ENCODE measurements around the gene ZDHHC7. TPM values are rescaled to one million over a fixed set of nuclear protein-coding genes. Genes with fewer than 3 reads are reported as not detected.

Gene ZDHHC7
- total RNA-seq, 1 donor from 2014 or later, result 59.2 TPM

DNA sequence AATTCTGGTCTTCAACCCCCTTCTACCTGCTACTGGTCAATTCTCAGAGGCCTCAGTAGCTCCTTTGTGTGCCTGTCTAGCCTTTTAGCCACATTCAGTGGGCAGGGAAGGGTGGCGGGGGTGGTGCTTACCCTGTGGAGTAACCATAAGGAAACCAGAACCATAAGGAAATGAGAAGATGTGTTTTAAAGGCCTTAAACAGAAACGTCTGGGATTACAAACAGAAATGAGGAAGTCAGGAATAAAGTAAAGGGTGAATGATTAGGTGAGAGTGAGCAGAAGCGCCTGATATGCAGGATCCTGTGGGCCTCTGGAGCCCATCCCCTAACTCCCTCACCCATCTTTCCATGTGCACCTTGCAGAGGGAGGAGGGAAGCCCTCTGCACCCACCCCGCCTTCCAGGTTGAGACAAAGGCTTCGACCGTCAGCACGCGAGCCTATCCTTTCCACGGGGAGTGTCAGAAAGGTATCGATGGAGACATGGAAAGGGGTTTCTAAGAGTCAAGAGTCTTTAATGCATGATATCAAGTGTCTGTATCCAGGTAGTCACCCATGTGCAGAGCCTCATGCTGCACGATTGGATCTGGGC, 36.6 kb upstream of the ZDHHC7 start:
- H3K36me3 Mint-ChIP-seq (ENCODE audit: low read depth, unreplicated experiment), result peaks cover 5% of the 10 kb centered on the region
- no peaks in the 10 kb centered on the region for H3K79me2 ChIP-seq (ENCODE audit: insufficient read depth, low read length)
- peaks cover 12% of the 10 kb centered on the region for H3K27me3 Mint-ChIP-seq (ENCODE audit: low read depth, unreplicated experiment)
- DNase-seq (ENCODE audit: low read depth) (no peak), FAIRE-seq (no peak)
- no peak overlapping the region for H3K4me3 ChIP-seq (ENCODE audit: insufficient read depth, low read depth, low read length)
- peaks cover 26% of the 10 kb centered on the region for H4K20me1 ChIP-seq (ENCODE audit: insufficient read depth, low read length)
- peaks cover 5% of the 10 kb centered on the region for H3K4me1 Mint-ChIP-seq (ENCODE audit: low read depth, unreplicated experiment)
- H3K36me3 ChIP-seq (ENCODE audit: insufficient read depth, low read length), result no peaks in the 10 kb centered on the region
- H3K4me1 ChIP-seq (ENCODE audit: insufficient read depth, low read length), result peaks cover 7% of the 10 kb centered on the region
- no peak overlapping the region for H3K27ac Mint-ChIP-seq (ENCODE audit: unreplicated experiment)
- H3K27ac ChIP-seq (ENCODE audit: low read depth, low read length), result no peak overlapping the region
- H3K9me3 ChIP-seq (ENCODE audit: insufficient read depth, low read depth, low read length), result no peaks in the 10 kb centered on the region
- no peak overlapping the region for H3K9ac ChIP-seq (ENCODE audit: low read length)
- H3K4me2 ChIP-seq (ENCODE audit: low read length), result no peak overlapping the region
- H3K9me3 Mint-ChIP-seq (ENCODE audit: unreplicated experiment), result peaks cover 2% of the 10 kb centered on the region
- no peak for TF ChIP-seq EZH2 (IDR thresholded peaks at IDR 0.05; ENCODE audit: insufficient read depth, low read length)
- TF ChIP-seq, protein P1, sequence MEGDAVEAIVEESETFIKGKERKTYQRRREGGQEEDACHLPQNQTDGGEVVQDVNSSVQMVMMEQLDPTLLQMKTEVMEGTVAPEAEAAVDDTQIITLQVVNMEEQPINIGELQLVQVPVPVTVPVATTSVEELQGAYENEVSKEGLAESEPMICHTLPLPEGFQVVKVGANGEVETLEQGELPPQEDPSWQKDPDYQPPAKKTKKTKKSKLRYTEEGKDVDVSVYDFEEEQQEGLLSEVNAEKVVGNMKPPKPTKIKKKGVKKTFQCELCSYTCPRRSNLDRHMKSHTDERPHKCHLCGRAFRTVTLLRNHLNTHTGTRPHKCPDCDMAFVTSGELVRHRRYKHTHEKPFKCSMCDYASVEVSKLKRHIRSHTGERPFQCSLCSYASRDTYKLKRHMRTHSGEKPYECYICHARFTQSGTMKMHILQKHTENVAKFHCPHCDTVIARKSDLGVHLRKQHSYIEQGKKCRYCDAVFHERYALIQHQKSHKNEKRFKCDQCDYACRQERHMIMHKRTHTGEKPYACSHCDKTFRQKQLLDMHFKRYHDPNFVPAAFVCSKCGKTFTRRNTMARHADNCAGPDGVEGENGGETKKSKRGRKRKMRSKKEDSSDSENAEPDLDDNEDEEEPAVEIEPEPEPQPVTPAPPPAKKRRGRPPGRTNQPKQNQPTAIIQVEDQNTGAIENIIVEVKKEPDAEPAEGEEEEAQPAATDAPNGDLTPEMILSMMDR (IDR thresholded peaks at IDR 0.05; ENCODE audit: insufficient read depth, low read depth, low read length), result no peak
- no peak overlapping the region for H3K4me3 Mint-ChIP-seq (ENCODE audit: unreplicated experiment)
- peaks cover 4% of the 10 kb centered on the region for H3K27me3 ChIP-seq (ENCODE audit: insufficient read depth, low read length)
- no peak overlapping the region for H2AFZ ChIP-seq (ENCODE audit: low read depth, low read length)

DNA sequence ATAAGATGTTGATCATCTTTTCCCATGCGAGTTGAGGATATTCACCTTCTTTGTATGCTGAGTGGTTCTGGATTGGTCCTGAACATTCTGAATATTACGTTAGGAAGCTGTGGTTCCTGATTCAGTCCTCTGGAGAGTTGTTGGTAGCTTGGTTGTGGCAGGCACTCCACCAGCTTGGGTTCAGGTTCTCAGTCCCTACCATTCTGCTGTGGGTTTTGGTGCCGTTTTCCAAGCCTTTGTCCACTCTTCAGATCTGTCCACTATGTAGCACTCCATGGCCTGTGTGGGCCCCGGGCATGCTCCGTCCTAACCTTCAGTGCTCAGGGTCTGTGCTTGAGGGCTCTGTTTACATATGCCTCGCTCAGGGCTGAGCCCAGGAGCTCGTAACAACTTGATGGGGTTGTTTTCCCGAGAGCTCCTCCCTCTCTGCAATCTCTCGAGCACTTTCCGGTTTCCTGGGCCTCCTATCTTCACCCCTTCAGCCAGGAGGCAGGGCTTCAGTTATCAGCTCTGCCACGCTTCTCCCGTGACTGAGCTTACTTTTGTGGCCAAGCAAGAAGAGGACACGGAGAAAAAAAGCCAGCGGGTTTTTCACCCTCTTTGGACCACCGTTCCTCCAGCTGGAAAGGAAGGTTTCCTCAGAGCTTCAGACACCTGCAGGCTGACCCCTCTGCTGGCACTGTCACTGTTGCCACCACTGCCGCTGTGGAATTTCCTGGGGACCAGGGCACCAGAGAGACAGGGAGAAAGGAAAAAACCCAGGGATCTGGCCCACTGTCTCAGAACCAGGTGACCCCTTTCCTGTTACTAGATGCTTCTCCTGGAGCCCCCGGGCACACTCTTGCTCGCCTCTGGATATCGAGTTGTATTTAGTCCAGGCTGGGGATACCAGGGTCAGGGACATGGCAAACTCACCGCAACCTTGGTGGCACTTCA, 35.9 kb upstream of the ZDHHC7 start:
- no peak overlapping the region for H3K4me2 ChIP-seq (ENCODE audit: low read length)
- Mint-ChIP-seq H3K36me3 (ENCODE audit: low read depth, unreplicated experiment) (peaks cover 5% of the 10 kb centered on the region), H3K9me3 (ENCODE audit: unreplicated experiment) (peaks cover 2% of the 10 kb centered on the region), H3K27ac (ENCODE audit: unreplicated experiment) (no peak overlapping the region), H3K27me3 (ENCODE audit: low read depth, unreplicated experiment) (peaks cover 12% of the 10 kb centered on the region), H3K4me3 (ENCODE audit: unreplicated experiment) (no peak overlapping the region), H3K4me1 (ENCODE audit: low read depth, unreplicated experiment) (peaks cover 5% of the 10 kb centered on the region)
- no peak for DNase-seq (ENCODE audit: low read depth)
- no peaks in the 10 kb centered on the region for H3K9me3 ChIP-seq (ENCODE audit: insufficient read depth, low read depth, low read length)
- H3K4me3 ChIP-seq (ENCODE audit: insufficient read depth, low read depth, low read length), result no peak overlapping the region
- peaks cover 7% of the 10 kb centered on the region for H3K4me1 ChIP-seq (ENCODE audit: insufficient read depth, low read length)
- H3K27ac ChIP-seq (ENCODE audit: low read depth, low read length), result no peak overlapping the region
- no peak overlapping the region for H2AFZ ChIP-seq (ENCODE audit: low read depth, low read length)
- H3K27me3 ChIP-seq (ENCODE audit: insufficient read depth, low read length), result peaks cover 9% of the 10 kb centered on the region
- no peaks in the 10 kb centered on the region for H3K36me3 ChIP-seq (ENCODE audit: insufficient read depth, low read length)
- no peak for FAIRE-seq
- TF ChIP-seq, protein P1 (IDR thresholded peaks at IDR 0.05; ENCODE audit: insufficient read depth, low read depth, low read length), result no peak
- no peak for TF ChIP-seq EZH2 (IDR thresholded peaks at IDR 0.05; ENCODE audit: insufficient read depth, low read length)
- H4K20me1 ChIP-seq (ENCODE audit: insufficient read depth, low read length), result peaks cover 29% of the 10 kb centered on the region
- H3K79me2 ChIP-seq (ENCODE audit: insufficient read depth, low read length), result no peaks in the 10 kb centered on the region
- H3K9ac ChIP-seq (ENCODE audit: low read length), result no peak overlapping the region

All from astrocyte (in vitro differentiated cells and primary cell).